NCI-H2029 treated with DMSO at 0.1 percent for 48 hours (cell line): ENCODE data around the gene SLC39A2.
"Not testable (repeated sequence)": the region's sequence is repeated elsewhere in the genome, so short reads cannot be mapped to it uniquely, and the experiment has no call there.

Experiments
- DNase-seq: peaks from one replicate; lab custom pipeline; 2025; lab: John Stamatoyannopoulos, UW

SLC39A2 gene

GRCh38 chr14:20998674-20999366, at the start of gene SLC39A2:
Gene SLC39A2, plus strand, starts transcription at chr14:20999293. Its CDS starts 154 bp downstream, at chr14:20999447.
- DNase-seq, result no peak

GRCh38 chr14:20954736-20955537, 44.2 kb upstream of the SLC39A2 start, which contains the start of gene RNASE2:
Gene RNASE2, plus strand, starts transcription at chr14:20955487. Its CDS starts 285 bp downstream, at chr14:20955772.
- not testable (repeated sequence) for DNase-seq

- not testable (repeated sequence) for DNase-seq
Measured at GRCh38 chr14:20955538-20955873, 43.6 kb upstream of the SLC39A2 start.

- no peak for DNase-seq
Measured at GRCh38 chr14:20956376-20956976, 42.6 kb upstream of the SLC39A2 start.

GRCh38 chr14:20958946-20959345, 40.1 kb upstream of the SLC39A2 start:
- not testable (repeated sequence) for DNase-seq

GRCh38 chr14:20969336-20969735, 29.8 kb upstream of the SLC39A2 start:
- DNase-seq, result no peak

GRCh38 chr14:20970647-20970982, 28.5 kb upstream of the SLC39A2 start:
- no peak for DNase-seq

GRCh38 chr14:20970983-20971704, 27.9 kb upstream of the SLC39A2 start:
- DNase-seq, result peak; percentile 11

GRCh38 chr14:20971705-20972021, 27.4 kb upstream of the SLC39A2 start:
- DNase-seq, result no peak

- no peak for DNase-seq
Measured at GRCh38 chr14:20973501-20973900, 25.6 kb upstream of the SLC39A2 start.

GRCh38 chr14:20976291-20976690, 22.8 kb upstream of the SLC39A2 start:
- DNase-seq, result no peak

GRCh38 chr14:20978687-20979086, 20.4 kb upstream of the SLC39A2 start:
- DNase-seq, result no peak

- DNase-seq, result no peak
Measured at GRCh38 chr14:20980906-20981305, 18.2 kb upstream of the SLC39A2 start.

- no peak for DNase-seq
Measured at GRCh38 chr14:20982646-20983369, 16.3 kb upstream of the SLC39A2 start.

- DNase-seq, result not testable (repeated sequence)
Measured at GRCh38 chr14:20985650-20986049, 13.4 kb upstream of the SLC39A2 start.

- no peak for DNase-seq
Measured at GRCh38 chr14:20986811-20987210, 12.3 kb upstream of the SLC39A2 start.

GRCh38 chr14:20988717-20989470, 10.2 kb upstream of the SLC39A2 start:
- DNase-seq, result no peak

GRCh38 chr14:20989471-20989786, 9.7 kb upstream of the SLC39A2 start:
- DNase-seq, result no peak

GRCh38 chr14:20989787-20990600, 9.1 kb upstream of the SLC39A2 start, which contains the start of gene METTL17:
Gene METTL17, plus strand, starts transcription at chr14:20989980. Its CDS starts 23 bp downstream, at chr14:20990003.
- peak; percentile 64 for DNase-seq

- no peak for DNase-seq
Measured at GRCh38 chr14:20996521-20996920, 2.6 kb upstream of the SLC39A2 start.
